ENCODE data around the gene CDH11.

The CDH11 gene

DNA sequence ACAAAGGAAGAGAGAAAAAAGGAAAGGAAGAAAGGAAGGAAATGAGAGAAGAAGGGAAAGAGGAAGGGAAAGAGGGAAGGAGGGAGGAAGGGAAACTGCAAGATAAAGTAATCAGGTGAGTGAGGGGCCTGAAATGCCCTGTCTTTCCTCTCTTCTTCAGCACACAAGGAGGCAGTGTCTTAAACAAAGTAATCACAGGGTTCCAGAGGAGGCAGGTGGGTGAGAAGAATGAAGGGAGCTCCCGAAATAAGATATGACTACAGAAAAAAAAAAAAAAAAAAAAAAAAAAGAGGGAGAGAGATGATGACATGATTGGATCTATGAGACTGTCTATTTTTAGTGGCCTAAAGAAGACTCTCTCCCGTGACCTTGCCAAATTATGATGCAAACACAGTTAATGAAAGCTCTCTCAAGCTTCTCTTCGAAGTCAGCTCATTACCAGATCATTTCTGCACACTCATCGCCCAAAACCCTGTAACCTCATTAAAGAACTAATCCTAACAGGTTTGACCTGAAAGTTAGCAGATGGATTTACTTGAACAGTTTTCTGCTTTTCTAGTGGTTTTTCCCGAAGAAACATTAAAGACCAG lies 53.6 kb downstream of the CDH11 start:
- no peaks in the 10 kb centered on the region for H3K27me3 ChIP-seq (ENCODE audit: low read depth, low read length)
- H3K79me2 ChIP-seq (ENCODE audit: low read length), result no peaks in the 10 kb centered on the region
- H3K9me3 ChIP-seq (ENCODE audit: insufficient read depth, low read length), result no peaks in the 10 kb centered on the region
- H3K4me1 ChIP-seq (ENCODE audit: low read length), result no peaks in the 10 kb centered on the region
- no peaks in the 10 kb centered on the region for H3K36me3 ChIP-seq (replicated peaks; ENCODE audit: low read depth, low read length)
- no peak overlapping the region for H3K4me2 ChIP-seq (ENCODE audit: low read length)
- H2AFZ ChIP-seq (ENCODE audit: low read depth, low read length), result no peak overlapping the region
- H3K27ac ChIP-seq (ENCODE audit: low read length), result no peak overlapping the region
- TF ChIP-seq, protein P1, sequence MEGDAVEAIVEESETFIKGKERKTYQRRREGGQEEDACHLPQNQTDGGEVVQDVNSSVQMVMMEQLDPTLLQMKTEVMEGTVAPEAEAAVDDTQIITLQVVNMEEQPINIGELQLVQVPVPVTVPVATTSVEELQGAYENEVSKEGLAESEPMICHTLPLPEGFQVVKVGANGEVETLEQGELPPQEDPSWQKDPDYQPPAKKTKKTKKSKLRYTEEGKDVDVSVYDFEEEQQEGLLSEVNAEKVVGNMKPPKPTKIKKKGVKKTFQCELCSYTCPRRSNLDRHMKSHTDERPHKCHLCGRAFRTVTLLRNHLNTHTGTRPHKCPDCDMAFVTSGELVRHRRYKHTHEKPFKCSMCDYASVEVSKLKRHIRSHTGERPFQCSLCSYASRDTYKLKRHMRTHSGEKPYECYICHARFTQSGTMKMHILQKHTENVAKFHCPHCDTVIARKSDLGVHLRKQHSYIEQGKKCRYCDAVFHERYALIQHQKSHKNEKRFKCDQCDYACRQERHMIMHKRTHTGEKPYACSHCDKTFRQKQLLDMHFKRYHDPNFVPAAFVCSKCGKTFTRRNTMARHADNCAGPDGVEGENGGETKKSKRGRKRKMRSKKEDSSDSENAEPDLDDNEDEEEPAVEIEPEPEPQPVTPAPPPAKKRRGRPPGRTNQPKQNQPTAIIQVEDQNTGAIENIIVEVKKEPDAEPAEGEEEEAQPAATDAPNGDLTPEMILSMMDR (IDR thresholded peaks at IDR 0.05; ENCODE audit: low read depth, low read length), result no peak
- TF ChIP-seq EZH2phosphoT487 (IDR thresholded peaks at IDR 0.05; ENCODE audit: low read depth), result no peak
- H3K4me3 ChIP-seq (ENCODE audit: low read length), result no peak overlapping the region
- no peaks in the 10 kb centered on the region for H4K20me1 ChIP-seq (ENCODE audit: insufficient read depth, low read length)
- H3K9ac ChIP-seq (ENCODE audit: low read length), result no peak overlapping the region

DNA sequence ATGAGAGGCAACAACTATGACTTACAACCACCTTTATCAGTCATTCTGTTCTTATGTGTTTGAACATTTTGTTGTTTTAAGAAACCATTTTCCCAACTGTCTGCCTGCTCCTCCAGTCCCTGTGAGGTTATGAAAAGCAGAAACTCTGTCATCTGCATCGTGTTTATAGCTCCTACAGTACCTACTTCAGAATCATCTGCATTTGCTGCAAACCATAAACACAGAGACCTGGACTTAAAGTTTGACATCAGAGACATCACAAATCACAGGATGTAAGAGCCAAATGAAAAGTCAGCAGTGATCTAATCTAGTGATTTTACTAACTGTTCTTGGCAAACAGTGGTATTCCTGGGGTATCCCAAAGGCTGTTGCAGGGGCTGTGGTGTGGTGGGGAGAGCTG lies 55.2 kb downstream of the CDH11 start:
- H3K9ac ChIP-seq (ENCODE audit: low read length), result no peak overlapping the region
- H3K4me2 ChIP-seq (ENCODE audit: low read length), result no peak overlapping the region
- H3K27ac ChIP-seq (ENCODE audit: low read length), result no peak overlapping the region
- H3K27me3 ChIP-seq (ENCODE audit: low read depth, low read length), result no peaks in the 10 kb centered on the region
- no peak overlapping the region for H2AFZ ChIP-seq (ENCODE audit: low read depth, low read length)
- H3K4me3 ChIP-seq (ENCODE audit: low read length), result no peak overlapping the region
- H3K79me2 ChIP-seq (ENCODE audit: low read length), result no peaks in the 10 kb centered on the region
- H3K36me3 ChIP-seq (replicated peaks; ENCODE audit: low read depth, low read length), result no peaks in the 10 kb centered on the region
- TF ChIP-seq, protein P1 (IDR thresholded peaks at IDR 0.05; ENCODE audit: low read depth, low read length), result no peak
- TF ChIP-seq EZH2phosphoT487 (IDR thresholded peaks at IDR 0.05; ENCODE audit: low read depth), result no peak
- no peaks in the 10 kb centered on the region for H4K20me1 ChIP-seq (ENCODE audit: insufficient read depth, low read length)
- no peaks in the 10 kb centered on the region for H3K4me1 ChIP-seq (ENCODE audit: low read length)
- no peaks in the 10 kb centered on the region for H3K9me3 ChIP-seq (ENCODE audit: insufficient read depth, low read length)

DNA sequence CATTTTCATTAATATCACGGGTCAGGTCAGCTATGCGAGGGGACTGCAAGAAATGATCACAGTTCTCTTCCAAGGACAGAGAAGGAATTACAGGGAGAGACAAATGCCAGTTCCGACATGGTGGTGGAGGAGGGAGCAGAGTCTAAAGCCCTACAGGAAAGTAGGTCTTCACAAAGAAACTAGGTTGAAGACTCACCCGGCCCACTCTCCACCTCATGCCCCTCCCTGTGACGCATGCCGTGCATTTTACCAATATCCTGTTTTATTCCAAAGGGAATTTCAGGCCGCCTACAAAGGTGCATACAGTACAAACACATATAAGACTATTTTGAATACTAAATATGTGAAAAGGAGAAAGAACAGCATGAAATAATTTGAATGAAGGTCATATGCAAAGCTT lies 56.8 kb downstream of the CDH11 start:
- Histone ChIP-seq H4K20me1 (ENCODE audit: insufficient read depth, low read length) (no peaks in the 10 kb centered on the region), H3K9me3 (ENCODE audit: insufficient read depth, low read length) (no peaks in the 10 kb centered on the region), H3K9ac (ENCODE audit: low read length) (no peak overlapping the region), H3K4me1 (ENCODE audit: low read length) (no peaks in the 10 kb centered on the region), H3K36me3 (replicated peaks; ENCODE audit: low read depth, low read length) (no peaks in the 10 kb centered on the region), H3K79me2 (ENCODE audit: low read length) (no peaks in the 10 kb centered on the region), H3K4me3 (ENCODE audit: low read length) (no peak overlapping the region), H3K27ac (ENCODE audit: low read length) (no peak overlapping the region), H2AFZ (ENCODE audit: low read depth, low read length) (no peak overlapping the region), H3K27me3 (ENCODE audit: low read depth, low read length) (no peaks in the 10 kb centered on the region), H3K4me2 (ENCODE audit: low read length) (no peak overlapping the region)
- TF ChIP-seq, protein P1 (IDR thresholded peaks at IDR 0.05; ENCODE audit: low read depth, low read length), result no peak
- TF ChIP-seq EZH2phosphoT487 (IDR thresholded peaks at IDR 0.05; ENCODE audit: low read depth), result no peak

DNA sequence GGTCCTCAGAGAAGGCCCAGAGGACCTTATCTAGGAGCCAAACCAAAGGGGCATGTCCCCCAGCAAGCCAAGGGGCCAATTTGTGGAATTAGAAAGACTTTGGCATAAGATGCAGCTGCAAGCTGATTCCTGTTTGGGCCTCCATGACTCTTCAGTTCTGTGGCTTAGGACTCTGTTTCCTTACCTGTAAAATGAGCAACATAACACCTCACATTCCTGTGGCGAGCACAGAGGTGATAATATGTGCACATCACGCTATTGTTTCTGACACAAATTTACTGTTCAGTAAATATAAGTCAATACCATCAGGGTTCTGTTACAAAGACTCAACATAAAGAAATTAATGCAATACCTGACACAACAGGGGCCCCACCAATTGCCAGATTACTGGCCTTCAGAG lies 57.7 kb downstream of the CDH11 start:
- no peak for TF ChIP-seq EZH2phosphoT487 (IDR thresholded peaks at IDR 0.05; ENCODE audit: low read depth)
- TF ChIP-seq, protein P1 (IDR thresholded peaks at IDR 0.05; ENCODE audit: low read depth, low read length), result no peak
- no peaks in the 10 kb centered on the region for H3K9me3 ChIP-seq (ENCODE audit: insufficient read depth, low read length)
- no peak overlapping the region for H3K4me3 ChIP-seq (ENCODE audit: low read length)
- no peak overlapping the region for H3K9ac ChIP-seq (ENCODE audit: low read length)
- no peaks in the 10 kb centered on the region for H3K36me3 ChIP-seq (replicated peaks; ENCODE audit: low read depth, low read length)
- H3K4me2 ChIP-seq (ENCODE audit: low read length), result no peak overlapping the region
- no peak overlapping the region for H3K27ac ChIP-seq (ENCODE audit: low read length)
- H2AFZ ChIP-seq (ENCODE audit: low read depth, low read length), result no peak overlapping the region
- no peaks in the 10 kb centered on the region for H3K27me3 ChIP-seq (ENCODE audit: low read depth, low read length)
- no peaks in the 10 kb centered on the region for H3K79me2 ChIP-seq (ENCODE audit: low read length)
- H3K4me1 ChIP-seq (ENCODE audit: low read length), result no peaks in the 10 kb centered on the region
- H4K20me1 ChIP-seq (ENCODE audit: insufficient read depth, low read length), result no peaks in the 10 kb centered on the region
